HepG2 (cell line): ENCODE results near the gene SUZ12. TPM values are rescaled to one million over a fixed set of nuclear protein-coding genes. Genes with fewer than 3 reads are reported as not detected.
A peak's percentile ranks its signal among the peaks of the same experiment; 100 is the strongest.
"Not testable (repeated sequence)": the region's sequence is repeated elsewhere in the genome, so short reads cannot be mapped to it uniquely, and the experiment has no call there.

Source experiments
- ATAC-seq: fragments of 200-7000 bp; cut with Tn5 transposase; 3 replicates; pipeline ENCODE4 v1.9.1; 2020; ENCODE audit warnings: mild to moderate bottlenecking, moderate library complexity
- BruUV-seq: library from RNA; stranded (reverse); fragments of 400-500 nt; replicated peaks from 2 replicates; lab custom pipeline; 2021; lab: Mats Ljungman, UMichigan
- CTCF ChIA-PET: fragments of 300-600 bp; formaldehyde crosslinking; extraction: SDS; loops from one replicate; lab custom pipeline; 2021; ENCODE audit warnings: low total read pairs, inconsistent platforms, low intra/inter-chr PET ratio; lab: Yijun Ruan, JAX
- POLR2A ChIA-PET: fragments of 350-600 bp; sonication (Branson Sonifier 250); formaldehyde crosslinking; loops from one replicate; lab custom pipeline; 2020; ENCODE audit warnings: antibody characterized with exemption, inconsistent platforms; lab: Yijun Ruan, JAX
- DNase-seq: peaks from one replicate; pipeline ENCODE4 v3.0.0-alpha.2; 2015; ENCODE audit warnings: low spot score
- FAIRE-seq: peaks from 3 replicates; lab custom pipeline; 2011; peaks lifted over from hg19 to GRCh38; lab: Jason Lieb, UNC
- H2AFZ ChIP-seq: one replicate; pipeline ENCODE4 v1.6.1; 2011; ENCODE audit warnings: low read length, inconsistent platforms
- H3K27ac ChIP-seq: fragments of 300-600 bp; 3 replicates; pipeline ENCODE4 v1.8.0; 2011; ENCODE audit warnings: mixed run types, mild to moderate bottlenecking, mixed read lengths, low read length, inconsistent platforms; ENCODE audit not compliant: insufficient read depth; ENCODE audit errors: extremely low read length
- H3K27me3 ChIP-seq, 2 experiments: fragments of 200-600 bp in 1 of 2; 2 replicates in 1 of 2; 3 replicates in 1 of 2; pipeline versions ENCODE4 v1.6.0 to v1.8.0; 2011; ENCODE audit warnings: low read length in 2 of 2, mild to moderate bottlenecking in 2 of 2, moderate library complexity in 2 of 2, inconsistent platforms in 1 of 2; ENCODE audit not compliant: insufficient read depth in 2 of 2, control insufficient read depth in 1 of 2
- H3K36me3 ChIP-seq, 2 experiments: fragments of 200-600 bp in 1 of 2; replicated peaks in 1 of 2; 2 replicates in 1 of 2; 3 replicates in 1 of 2; pipeline versions ENCODE4 v1.5.1 to v1.8.0; 2011; ENCODE audit warnings: low read length in 2 of 2, inconsistent platforms in 1 of 2; ENCODE audit not compliant: insufficient read depth in 2 of 2, control insufficient read depth in 1 of 2
- H3K4me1 ChIP-seq: 2 replicates; pipeline ENCODE4 v1.5.1; 2012; ENCODE audit warnings: low read length, inconsistent platforms; ENCODE audit not compliant: insufficient read depth
- H3K4me2 ChIP-seq: 2 replicates; pipeline ENCODE4 v1.6.0; 2011; ENCODE audit warnings: low read depth, low read length, inconsistent platforms
- H3K4me3 ChIP-seq, 3 experiments: fragments of 200-600 bp in 1 of 3; sonication (generic), shearing (Covaris generic) in 1 of 3; replicated peaks in 1 of 3; 2 replicates each; pipeline ENCODE4 v1.5.1; 2011 to 2016; ENCODE audit warnings: low read length in 3 of 3, inconsistent platforms in 2 of 3, low read depth in 2 of 3, mild to moderate bottlenecking in 2 of 3, control low read depth in 1 of 3, mixed read lengths in 1 of 3; ENCODE audit not compliant: insufficient read depth in 1 of 3
- H3K79me2 ChIP-seq: one replicate; pipeline ENCODE4 v1.6.1; 2011; ENCODE audit warnings: low read length, inconsistent platforms; ENCODE audit not compliant: insufficient read depth
- H3K9ac ChIP-seq: 2 replicates; pipeline ENCODE4 v1.6.0; 2011; ENCODE audit warnings: mild to moderate bottlenecking, low read depth, low read length, inconsistent platforms; ENCODE audit not compliant: insufficient read depth
- H3K9me3 ChIP-seq: 2 replicates; pipeline ENCODE4 v1.5.1; 2012; ENCODE audit warnings: mild to moderate bottlenecking, low read length
- H4K20me1 ChIP-seq: 2 replicates; pipeline ENCODE4 v1.6.0; 2011; ENCODE audit warnings: inconsistent platforms, mild to moderate bottlenecking, low read length, moderate library complexity; ENCODE audit not compliant: insufficient read depth
- CREB1 ChIP-seq, 2 experiments: fragments of 450-650 bp in 1 of 2; IDR thresholded peaks; 2 replicates each; pipeline ENCODE4 v1.6.1; 2016 to 2017; ENCODE audit warnings: control low read depth in 1 of 2, mild to moderate bottlenecking in 1 of 2, missing compliant biosample characterization in 1 of 2, missing genetic modification characterization in 1 of 2
- HNRNPK ChIP-seq: fragments of 200-400 bp; formaldehyde crosslinking; IDR thresholded peaks from 2 replicates; pipeline ENCODE4 v1.6.1; 2018; ENCODE audit warnings: low read length, low read depth, moderate library complexity, mild to moderate bottlenecking; ENCODE audit not compliant: poor library complexity, severe bottlenecking
- MAF1 ChIP-seq: sonication (generic); formaldehyde crosslinking; IDR thresholded peaks from 2 replicates; pipeline ENCODE4 v1.5.0; 2020; ENCODE audit warnings: missing genetic modification reagents, borderline replicate concordance
- WGBS: methylation state at CpG from one replicate; pipeline ENCODE4 v1.1.6; 2017; ENCODE audit warnings: low lambda C conversion rate; 5-methylcytosine and 5-hydroxymethylcytosine counted together
- in situ Hi-C: cut with HindIII; loops from 2 replicates; pipeline ENCODE4 v1.10.0; 2017; ENCODE audit warnings: low pct_unique_long_range_greater_than_20kb; ENCODE audit not compliant: extremely low pct_ligation_motif_present
- intact Hi-C: fragments of 100-400 bp; cut with micrococcal nuclease; formaldehyde crosslinking; loops from one replicate; pipeline ENCODE4 v1.10.0; 2022; ENCODE audit not compliant: unreplicated experiment
- polyA plus RNA-seq, 8 experiments: library from polyadenylated mRNA; depleted of rRNA in 3 of 8; stranded (reverse) in 7 of 8; unstranded in 1 of 8; fragments of >200 nt; fragmentation: Illumina TruSeq in 4 of 8; extraction: Trizol in 4 of 8; gene quantifications; 2 replicates each; pipeline versions ENCODE4 v1.2.1 to v1.2.3, GENCODE V29; 2011 to 2016; ENCODE audit warnings: low read depth in 4 of 8, missing spikeins in 1 of 8, mixed read lengths in 1 of 8; ENCODE audit not compliant: insufficient read depth in 1 of 8
- total RNA-seq, 5 experiments: library from RNA; depleted of rRNA; stranded (reverse); fragments of >200 nt; fragmentation: Illumina TruSeq; extraction: Trizol; gene quantifications; 2 replicates each; pipeline ENCODE4 v1.2.3, GENCODE V29; 2016; ENCODE audit warnings: low read depth in 1 of 5

Gene SUZ12
- total and polyA plus RNA-seq, 2 of the 13 experiments (the other 11 are each of a cell fraction or from before 2014, with no cell fraction given): 11.7 to 15.6 TPM

DNA sequence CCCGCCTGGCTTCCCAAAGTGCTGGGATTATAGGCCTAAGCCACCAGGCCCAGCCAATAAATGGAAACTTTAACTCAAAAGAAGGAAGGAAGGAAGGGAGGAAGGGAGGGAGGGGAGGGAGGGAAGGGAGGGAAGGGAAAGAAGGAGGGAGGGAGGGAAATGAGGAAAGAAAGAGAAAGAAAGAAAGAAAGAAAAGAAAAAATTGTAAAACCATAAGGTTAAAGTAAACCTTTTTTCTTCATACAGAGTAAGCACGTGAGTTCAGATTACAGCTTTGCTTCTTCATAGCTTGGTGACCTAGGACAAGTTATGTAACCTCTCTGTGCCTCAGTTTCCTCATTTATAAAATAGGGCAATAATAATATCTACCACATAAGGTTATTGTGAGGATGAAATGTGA lies 96.4 kb downstream of the SUZ12 start:
- Histone ChIP-seq H4K20me1 (no peaks in the 10 kb centered on the region), H3K4me3 (no peak overlapping the region), H3K27ac (no peak overlapping the region), H3K36me3 (peaks cover 0 to 9% of the 10 kb centered on the region in 2 experiments; a peak in 2 of 5 replicates), H3K4me1 (no peaks in the 10 kb centered on the region), H2AFZ (no peak overlapping the region), H3K79me2 (no peaks in the 10 kb centered on the region), H3K9me3 (no peaks in the 10 kb centered on the region), H3K27me3 (no peaks in the 10 kb centered on the region), H3K4me2 (no peak overlapping the region), H3K9ac (no peak overlapping the region)
- no peak for DNase-seq
- in situ Hi-C loops (no loop called here), intact Hi-C loops (no loop called here)
- TF ChIP-seq HNRNPK: peak; percentile 89
- no peak for TF ChIP-seq MAF1
- no TSS peak for BruUV-seq
- no peak for FAIRE-seq
- WGBS: 97% methylated on average over 2 of the region's 2 CpGs
- no peak for ATAC-seq
- POLR2A ChIA-PET: no interaction called here
- CTCF ChIA-PET: no interaction called here

DNA sequence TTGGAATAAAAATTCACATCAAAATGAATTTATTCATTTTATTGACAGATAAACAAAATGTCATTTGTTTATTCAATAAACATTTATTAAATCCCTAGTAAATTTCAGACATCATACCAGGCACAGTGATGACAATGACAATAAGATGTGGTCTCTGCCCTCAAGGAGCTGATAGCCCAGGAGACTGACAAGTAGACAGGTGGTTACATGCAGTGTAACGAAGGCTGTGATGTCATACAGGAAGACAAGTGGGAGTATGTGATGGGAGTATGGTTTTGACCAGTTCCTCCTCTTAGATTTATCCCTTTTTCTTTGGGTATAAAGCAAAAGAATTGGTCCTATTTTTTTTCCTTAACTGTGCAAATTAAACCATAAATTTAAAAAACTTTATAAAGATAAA lies 97.0 kb downstream of the SUZ12 start:
- H3K9ac ChIP-seq; H3K27ac ChIP-seq; intact Hi-C loops; H4K20me1 ChIP-seq; BruUV-seq; H3K36me3 ChIP-seq; H2AFZ ChIP-seq; H3K4me2 ChIP-seq; H3K9me3 ChIP-seq; ATAC-seq; DNase-seq; in situ Hi-C loops; H3K79me2 ChIP-seq; H3K4me1 ChIP-seq; POLR2A ChIA-PET; CTCF ChIA-PET; H3K27me3 ChIP-seq; H3K4me3 ChIP-seq; FAIRE-seq; TF ChIP-seq CREB1 (CRISPR knock-in tag; IDR thresholded peaks at IDR 0.05): not testable (repeated sequence)
- WGBS: 100% methylated on average over 1 of the region's 1 CpG
- 0 out of 2 replicates have a peak, but pooled peaks have one; percentile 16 for TF ChIP-seq CREB1 (IDR thresholded peaks at IDR 0.05)

DNA sequence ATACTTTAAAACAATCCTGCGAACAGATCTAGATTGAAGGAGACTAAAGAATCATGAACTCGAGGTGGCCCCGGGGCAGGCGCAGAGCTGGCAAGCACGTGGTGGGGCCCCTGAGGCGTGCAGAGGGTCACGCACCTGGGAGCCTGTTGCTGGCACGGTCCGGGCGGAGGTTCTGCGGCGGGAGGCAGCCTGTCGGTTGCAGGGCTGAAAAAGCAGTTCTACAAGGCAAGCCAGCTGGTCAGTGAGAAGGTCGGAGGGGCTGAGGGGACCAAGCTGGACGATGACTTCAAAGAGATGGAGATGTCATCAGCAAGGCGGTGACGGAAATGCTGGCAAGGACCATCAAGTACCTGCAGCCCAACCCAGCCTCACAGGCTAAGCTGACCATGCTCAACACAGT lies 103.4 kb downstream of the SUZ12 start:
- H3K27me3 ChIP-seq, H3K9me3 ChIP-seq, POLR2A ChIA-PET, in situ Hi-C loops, DNase-seq, H3K4me3 ChIP-seq, intact Hi-C loops, H4K20me1 ChIP-seq, H3K4me1 ChIP-seq, H3K27ac ChIP-seq, CTCF ChIA-PET, BruUV-seq, H2AFZ ChIP-seq, H3K9ac ChIP-seq, ATAC-seq, H3K79me2 ChIP-seq, H3K4me2 ChIP-seq, FAIRE-seq: not testable (repeated sequence)
- 93% methylated on average over 17 of the region's 17 CpGs for WGBS
- H3K36me3 ChIP-seq: peaks cover 0 to 11% of the 10 kb centered on the region in 2 experiments; a peak in 2 of 5 replicates

- H2AFZ ChIP-seq, intact Hi-C loops, H3K9me3 ChIP-seq, H3K4me3 ChIP-seq, CTCF ChIA-PET, H3K79me2 ChIP-seq, DNase-seq, POLR2A ChIA-PET, H3K36me3 ChIP-seq, H3K4me2 ChIP-seq, FAIRE-seq, H4K20me1 ChIP-seq, H3K4me1 ChIP-seq, H3K9ac ChIP-seq, ATAC-seq, in situ Hi-C loops, BruUV-seq, H3K27me3 ChIP-seq, H3K27ac ChIP-seq: not testable (repeated sequence)
- 98% methylated on average over 8 of the region's 19 CpGs for WGBS
Measured at GRCh38 chr17:32041306-32041875, 104.6 kb downstream of the SUZ12 start.
